Medulla oblongata (tissue), 1 donor: ENCODE results near the gene GIMAP6.
"Not testable (repeated sequence)": the region's sequence is repeated elsewhere in the genome, so short reads cannot be mapped to it uniquely, and the experiment has no call there.

Source experiments
- DNase-seq: peaks from one replicate; pipeline ENCODE4 v3.0.0-alpha.2; 2015; ENCODE audit errors: extremely low spot score

Gene GIMAP6

GRCh38 chr7:150586068-150586784, 46.0 kb downstream of the GIMAP6 start:
- DNase-seq: peak; percentile 47

- no peak for DNase-seq
Observed at GRCh38 chr7:150585199-150585598, 47.0 kb downstream of the GIMAP6 start.

- DNase-seq: no peak
Observed at GRCh38 chr7:150580638-150581394, 51.4 kb downstream of the GIMAP6 start.

GRCh38 chr7:150579979-150580637, 52.1 kb downstream of the GIMAP6 start:
- DNase-seq: not testable (repeated sequence)
